ENCODE results near the gene PITX2.

DNA sequence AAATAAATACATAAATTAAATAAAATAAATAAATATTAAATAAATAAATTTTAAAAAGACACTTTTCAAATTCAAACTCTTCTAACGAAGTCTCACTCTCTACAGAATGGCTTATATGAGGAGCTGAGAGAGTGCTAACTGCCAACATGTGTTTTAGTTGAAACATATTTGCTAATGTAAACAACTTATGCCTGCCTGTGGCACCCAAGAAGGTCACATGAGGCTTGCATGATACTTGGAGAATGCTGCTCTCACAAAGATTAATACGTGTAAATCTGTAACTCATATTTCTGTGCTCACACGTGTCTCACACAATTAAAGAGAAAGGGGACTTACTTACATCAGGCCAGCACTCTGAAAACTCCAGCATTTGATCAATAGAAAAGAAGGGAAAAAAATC, 43.2 kb upstream of the PITX2 start:
- TF ChIP-seq EZH2 (IDR thresholded peaks at IDR 0.05; ENCODE audit: insufficient read depth, poor library complexity, severe bottlenecking), result no peak
- no peak for TF ChIP-seq EZH2phosphoT487 (IDR thresholded peaks at IDR 0.05; ENCODE audit: insufficient read depth, low read depth)
